ENCODE measurements around the gene MON2.
A peak's percentile ranks its signal among the peaks of the same experiment; 100 is the strongest.

Gene MON2

GRCh38 chr12:62618319-62618718 lies 151.7 kb downstream of the MON2 start:
- DNase-seq, result no peak

- DNase-seq, result no peak
Measured at GRCh38 chr12:62618930-62619329, 152.3 kb downstream of the MON2 start.

GRCh38 chr12:62621101-62621638 lies 154.5 kb downstream of the MON2 start:
- no peak for DNase-seq

- DNase-seq, result no peak
Measured at GRCh38 chr12:62622177-62622576, 155.6 kb downstream of the MON2 start.

- no peak for DNase-seq
Measured at GRCh38 chr12:62625228-62625627, 158.6 kb downstream of the MON2 start.

GRCh38 chr12:62627181-62627580 lies 160.6 kb downstream of the MON2 start:
- DNase-seq, result no peak

- DNase-seq, result no peak
Measured at GRCh38 chr12:62629413-62629812, 162.8 kb downstream of the MON2 start.

- no peak for DNase-seq
Measured at GRCh38 chr12:62629971-62630739, 163.5 kb downstream of the MON2 start.

- no peak for DNase-seq
Measured at GRCh38 chr12:62631471-62632410, 165.1 kb downstream of the MON2 start.

GRCh38 chr12:62632411-62632918 lies 165.8 kb downstream of the MON2 start:
- DNase-seq, result peak; percentile 67

GRCh38 chr12:62635649-62636048 lies 169.0 kb downstream of the MON2 start:
- DNase-seq, result no peak

GRCh38 chr12:62637679-62638078 lies 171.1 kb downstream of the MON2 start:
- DNase-seq, result no peak

GRCh38 chr12:62640910-62641448 lies 174.4 kb downstream of the MON2 start:
- DNase-seq, result peak; percentile 74

- no peak for DNase-seq
Measured at GRCh38 chr12:62642486-62642885, 175.9 kb downstream of the MON2 start.

- DNase-seq, result no peak
Measured at GRCh38 chr12:62643486-62643885, 176.9 kb downstream of the MON2 start.

GRCh38 chr12:62646566-62646965 lies 179.9 kb downstream of the MON2 start:
- no peak for DNase-seq

GRCh38 chr12:62647586-62647985 lies 181.0 kb downstream of the MON2 start:
- DNase-seq, result no peak

- no peak for DNase-seq
Measured at GRCh38 chr12:62649412-62650138, 182.9 kb downstream of the MON2 start.

All from activated CD8-positive, alpha-beta memory T cell treated with anti-CD3 and anti-CD28 coated beads for 24 hours (primary cell).